Measurements from ENCODE around the gene GPR173.

GRCh38 chrX:53031380-53031779 is 17.2 kb upstream of the GPR173 start:
- TF ChIP-seq CTCF (IDR thresholded peaks at IDR 0.05; ENCODE audit: control extremely low read depth in 1 of 3, insufficient read depth in 1 of 3, low read depth in 1 of 3, low read length in 3 of 3), result no peak
- TF ChIP-seq POLR2A (IDR thresholded peaks at IDR 0.05; ENCODE audit: control extremely low read depth in 1 of 2, low read depth in 2 of 2, low read length in 2 of 2), result no peak
- no peak for TF ChIP-seq BRCA1 (IDR thresholded peaks at IDR 0.05; ENCODE audit: low read depth, low read length)
- TF ChIP-seq ATF3 (IDR thresholded peaks at IDR 0.05; ENCODE audit: insufficient read depth, low read depth, low read length), result no peak
- no peak for TF ChIP-seq EZH2 (IDR thresholded peaks at IDR 0.05; ENCODE audit: low read depth, low read length, severe bottlenecking)
- TF ChIP-seq TBP (IDR thresholded peaks at IDR 0.05; ENCODE audit: low read depth, low read length), result no peak
- TF ChIP-seq GTF2F1 (IDR thresholded peaks at IDR 0.05; ENCODE audit: borderline replicate concordance, low read depth, low read length), result no peak
- TF ChIP-seq RBBP5 (IDR thresholded peaks at IDR 0.05; ENCODE audit: borderline replicate concordance, low read depth, low read length), result no peak
- no peak for TF ChIP-seq POLR2AphosphoS5 (IDR thresholded peaks at IDR 0.05; ENCODE audit: low read depth, low read length)
- no peak for TF ChIP-seq ATF2 (IDR thresholded peaks at IDR 0.05; ENCODE audit: low read length)
